Measurements from ENCODE around the gene BGLAP. TPM values are rescaled to one million over a fixed set of nuclear protein-coding genes. Genes with fewer than 3 reads are reported as not detected.

Gene BGLAP
- total RNA-seq, 1 experiment from 2014 or later: 2.3 TPM

DNA sequence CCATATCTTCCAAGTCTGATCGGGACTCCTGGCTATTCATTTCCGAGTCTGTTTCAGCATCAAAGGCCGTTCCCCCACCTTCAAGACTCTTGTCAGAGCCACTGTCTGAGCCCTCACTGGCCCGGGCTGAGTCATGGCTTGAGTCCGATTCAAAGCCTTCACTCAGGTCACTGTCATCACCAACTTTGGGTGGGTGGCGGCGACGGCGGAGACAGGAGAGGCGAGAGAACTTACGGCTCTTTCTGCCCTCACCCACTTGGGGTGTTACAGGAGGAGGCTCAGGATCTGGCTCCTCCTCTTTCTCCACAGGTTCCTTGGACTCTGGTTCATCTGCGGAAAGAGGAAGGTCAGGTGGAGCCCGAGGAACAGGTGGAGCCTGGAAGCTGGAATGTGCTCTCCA lies 24.1 kb downstream of the BGLAP start:
- DNase-seq (ENCODE audit: low spot score) (no peak), ATAC-seq (no peak)
- H3K27ac Mint-ChIP-seq: no peak overlapping the region; the same call in 1 of the 2 replicates
- ChIA-PET CTCF (no interaction called here), POLR2A (no interaction called here)
- no peaks in the 10 kb centered on the region for H3K9me3 Mint-ChIP-seq
- no peaks in the 10 kb centered on the region for H3K27me3 Mint-ChIP-seq (ENCODE audit: low read depth)
- no peak for TF ChIP-seq EMX1 (CRISPR knock-in tag; IDR thresholded peaks at IDR 0.05)
- TF ChIP-seq MXD4 (CRISPR knock-in tag; IDR thresholded peaks at IDR 0.05; ENCODE audit: borderline replicate concordance): no peak
- TF ChIP-seq, protein P1, sequence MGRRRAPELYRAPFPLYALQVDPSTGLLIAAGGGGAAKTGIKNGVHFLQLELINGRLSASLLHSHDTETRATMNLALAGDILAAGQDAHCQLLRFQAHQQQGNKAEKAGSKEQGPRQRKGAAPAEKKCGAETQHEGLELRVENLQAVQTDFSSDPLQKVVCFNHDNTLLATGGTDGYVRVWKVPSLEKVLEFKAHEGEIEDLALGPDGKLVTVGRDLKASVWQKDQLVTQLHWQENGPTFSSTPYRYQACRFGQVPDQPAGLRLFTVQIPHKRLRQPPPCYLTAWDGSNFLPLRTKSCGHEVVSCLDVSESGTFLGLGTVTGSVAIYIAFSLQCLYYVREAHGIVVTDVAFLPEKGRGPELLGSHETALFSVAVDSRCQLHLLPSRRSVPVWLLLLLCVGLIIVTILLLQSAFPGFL (CRISPR knock-in tag; IDR thresholded peaks at IDR 0.05; ENCODE audit: borderline replicate concordance): no peak
- TF ChIP-seq, protein P2, sequence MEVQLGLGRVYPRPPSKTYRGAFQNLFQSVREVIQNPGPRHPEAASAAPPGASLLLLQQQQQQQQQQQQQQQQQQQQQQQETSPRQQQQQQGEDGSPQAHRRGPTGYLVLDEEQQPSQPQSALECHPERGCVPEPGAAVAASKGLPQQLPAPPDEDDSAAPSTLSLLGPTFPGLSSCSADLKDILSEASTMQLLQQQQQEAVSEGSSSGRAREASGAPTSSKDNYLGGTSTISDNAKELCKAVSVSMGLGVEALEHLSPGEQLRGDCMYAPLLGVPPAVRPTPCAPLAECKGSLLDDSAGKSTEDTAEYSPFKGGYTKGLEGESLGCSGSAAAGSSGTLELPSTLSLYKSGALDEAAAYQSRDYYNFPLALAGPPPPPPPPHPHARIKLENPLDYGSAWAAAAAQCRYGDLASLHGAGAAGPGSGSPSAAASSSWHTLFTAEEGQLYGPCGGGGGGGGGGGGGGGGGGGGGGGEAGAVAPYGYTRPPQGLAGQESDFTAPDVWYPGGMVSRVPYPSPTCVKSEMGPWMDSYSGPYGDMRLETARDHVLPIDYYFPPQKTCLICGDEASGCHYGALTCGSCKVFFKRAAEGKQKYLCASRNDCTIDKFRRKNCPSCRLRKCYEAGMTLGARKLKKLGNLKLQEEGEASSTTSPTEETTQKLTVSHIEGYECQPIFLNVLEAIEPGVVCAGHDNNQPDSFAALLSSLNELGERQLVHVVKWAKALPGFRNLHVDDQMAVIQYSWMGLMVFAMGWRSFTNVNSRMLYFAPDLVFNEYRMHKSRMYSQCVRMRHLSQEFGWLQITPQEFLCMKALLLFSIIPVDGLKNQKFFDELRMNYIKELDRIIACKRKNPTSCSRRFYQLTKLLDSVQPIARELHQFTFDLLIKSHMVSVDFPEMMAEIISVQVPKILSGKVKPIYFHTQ (CRISPR knock-in tag; IDR thresholded peaks at IDR 0.05): no peak
- no peak for TF ChIP-seq RELA (CRISPR knock-in tag; IDR thresholded peaks at IDR 0.05; ENCODE audit: borderline replicate concordance)
- TF ChIP-seq, protein P3, sequence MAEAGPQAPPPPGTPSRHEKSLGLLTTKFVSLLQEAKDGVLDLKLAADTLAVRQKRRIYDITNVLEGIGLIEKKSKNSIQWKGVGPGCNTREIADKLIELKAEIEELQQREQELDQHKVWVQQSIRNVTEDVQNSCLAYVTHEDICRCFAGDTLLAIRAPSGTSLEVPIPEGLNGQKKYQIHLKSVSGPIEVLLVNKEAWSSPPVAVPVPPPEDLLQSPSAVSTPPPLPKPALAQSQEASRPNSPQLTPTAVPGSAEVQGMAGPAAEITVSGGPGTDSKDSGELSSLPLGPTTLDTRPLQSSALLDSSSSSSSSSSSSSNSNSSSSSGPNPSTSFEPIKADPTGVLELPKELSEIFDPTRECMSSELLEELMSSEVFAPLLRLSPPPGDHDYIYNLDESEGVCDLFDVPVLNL (CRISPR knock-in tag; IDR thresholded peaks at IDR 0.05; ENCODE audit: borderline replicate concordance, low read depth): no peak
- TF ChIP-seq ZNF121 (CRISPR knock-in tag; IDR thresholded peaks at IDR 0.05): no peak
- TF ChIP-seq ETV6 (CRISPR knock-in tag; IDR thresholded peaks at IDR 0.05): no peak
- TF ChIP-seq GABPB1 (CRISPR knock-in tag; IDR thresholded peaks at IDR 0.05): no peak
- TF ChIP-seq, protein P4, sequence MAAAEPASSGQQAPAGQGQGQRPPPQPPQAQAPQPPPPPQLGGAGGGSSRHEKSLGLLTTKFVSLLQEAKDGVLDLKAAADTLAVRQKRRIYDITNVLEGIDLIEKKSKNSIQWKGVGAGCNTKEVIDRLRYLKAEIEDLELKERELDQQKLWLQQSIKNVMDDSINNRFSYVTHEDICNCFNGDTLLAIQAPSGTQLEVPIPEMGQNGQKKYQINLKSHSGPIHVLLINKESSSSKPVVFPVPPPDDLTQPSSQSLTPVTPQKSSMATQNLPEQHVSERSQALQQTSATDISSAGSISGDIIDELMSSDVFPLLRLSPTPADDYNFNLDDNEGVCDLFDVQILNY (CRISPR knock-in tag; IDR thresholded peaks at IDR 0.05): no peak
- TF ChIP-seq TEAD4 (CRISPR knock-in tag; IDR thresholded peaks at IDR 0.05): no peak
- TF ChIP-seq ZNF423 (CRISPR knock-in tag; IDR thresholded peaks at IDR 0.05): no peak
- TF ChIP-seq, protein P5, sequence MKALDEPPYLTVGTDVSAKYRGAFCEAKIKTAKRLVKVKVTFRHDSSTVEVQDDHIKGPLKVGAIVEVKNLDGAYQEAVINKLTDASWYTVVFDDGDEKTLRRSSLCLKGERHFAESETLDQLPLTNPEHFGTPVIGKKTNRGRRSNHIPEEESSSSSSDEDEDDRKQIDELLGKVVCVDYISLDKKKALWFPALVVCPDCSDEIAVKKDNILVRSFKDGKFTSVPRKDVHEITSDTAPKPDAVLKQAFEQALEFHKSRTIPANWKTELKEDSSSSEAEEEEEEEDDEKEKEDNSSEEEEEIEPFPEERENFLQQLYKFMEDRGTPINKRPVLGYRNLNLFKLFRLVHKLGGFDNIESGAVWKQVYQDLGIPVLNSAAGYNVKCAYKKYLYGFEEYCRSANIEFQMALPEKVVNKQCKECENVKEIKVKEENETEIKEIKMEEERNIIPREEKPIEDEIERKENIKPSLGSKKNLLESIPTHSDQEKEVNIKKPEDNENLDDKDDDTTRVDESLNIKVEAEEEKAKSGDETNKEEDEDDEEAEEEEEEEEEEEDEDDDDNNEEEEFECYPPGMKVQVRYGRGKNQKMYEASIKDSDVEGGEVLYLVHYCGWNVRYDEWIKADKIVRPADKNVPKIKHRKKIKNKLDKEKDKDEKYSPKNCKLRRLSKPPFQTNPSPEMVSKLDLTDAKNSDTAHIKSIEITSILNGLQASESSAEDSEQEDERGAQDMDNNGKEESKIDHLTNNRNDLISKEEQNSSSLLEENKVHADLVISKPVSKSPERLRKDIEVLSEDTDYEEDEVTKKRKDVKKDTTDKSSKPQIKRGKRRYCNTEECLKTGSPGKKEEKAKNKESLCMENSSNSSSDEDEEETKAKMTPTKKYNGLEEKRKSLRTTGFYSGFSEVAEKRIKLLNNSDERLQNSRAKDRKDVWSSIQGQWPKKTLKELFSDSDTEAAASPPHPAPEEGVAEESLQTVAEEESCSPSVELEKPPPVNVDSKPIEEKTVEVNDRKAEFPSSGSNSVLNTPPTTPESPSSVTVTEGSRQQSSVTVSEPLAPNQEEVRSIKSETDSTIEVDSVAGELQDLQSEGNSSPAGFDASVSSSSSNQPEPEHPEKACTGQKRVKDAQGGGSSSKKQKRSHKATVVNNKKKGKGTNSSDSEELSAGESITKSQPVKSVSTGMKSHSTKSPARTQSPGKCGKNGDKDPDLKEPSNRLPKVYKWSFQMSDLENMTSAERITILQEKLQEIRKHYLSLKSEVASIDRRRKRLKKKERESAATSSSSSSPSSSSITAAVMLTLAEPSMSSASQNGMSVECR (CRISPR knock-in tag; IDR thresholded peaks at IDR 0.05; ENCODE audit: borderline replicate concordance): no peak
- no peak for TF ChIP-seq NFATC4 (CRISPR knock-in tag; IDR thresholded peaks at IDR 0.05)
- no peak for TF ChIP-seq FOXJ3 (CRISPR knock-in tag; IDR thresholded peaks at IDR 0.05; ENCODE audit: borderline replicate concordance)
- no peak overlapping the region for H3K4me3 Mint-ChIP-seq
- peaks cover 71% of the 10 kb centered on the region for H3K36me3 Mint-ChIP-seq
- H3K4me1 Mint-ChIP-seq: no peaks in the 10 kb centered on the region

DNA sequence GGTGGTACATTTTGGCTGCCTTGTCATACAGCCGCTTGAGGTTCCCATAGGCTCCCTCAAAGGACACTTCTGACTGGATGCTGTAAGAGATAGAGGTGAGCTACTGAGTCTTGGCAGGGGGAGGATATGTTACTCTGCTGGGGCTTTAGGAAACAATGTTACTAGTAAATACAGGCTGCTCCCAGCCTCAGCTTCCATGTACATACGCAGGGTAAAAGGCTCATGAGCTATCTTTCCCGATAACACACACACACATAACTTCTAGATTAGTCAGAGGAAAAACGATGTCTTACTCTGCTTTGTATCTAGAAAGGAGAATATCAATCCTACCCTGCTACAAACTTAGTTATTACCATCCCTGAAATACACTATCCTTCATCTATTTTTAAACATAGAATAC lies 26.4 kb downstream of the BGLAP start:
- H3K36me3 Mint-ChIP-seq: peaks cover 75% of the 10 kb centered on the region
- no peaks in the 10 kb centered on the region for H3K9me3 Mint-ChIP-seq
- H3K27ac Mint-ChIP-seq: no peak overlapping the region
- DNase-seq (ENCODE audit: low spot score) (no peak), ATAC-seq (no peak)
- no peak overlapping the region for H3K4me3 Mint-ChIP-seq
- H3K4me1 Mint-ChIP-seq: no peaks in the 10 kb centered on the region
- ChIA-PET CTCF (interaction anchor here (1.0 to 1.5 kb wide), 2 partner anchors 14 to 43 kb away, joined by 3 to 5 read pairs; partner anchors contain the start of gene SMG5), POLR2A (no interaction called here)
- H3K27me3 Mint-ChIP-seq (ENCODE audit: low read depth): no peaks in the 10 kb centered on the region
- TF ChIP-seq ZNF423 (CRISPR knock-in tag; IDR thresholded peaks at IDR 0.05) (no peak), ZNF671 (CRISPR knock-in tag; IDR thresholded peaks at IDR 0.05) (no peak), NR1H2 (CRISPR knock-in tag; IDR thresholded peaks at IDR 0.05) (no peak), ZNF416 (CRISPR knock-in tag; IDR thresholded peaks at IDR 0.05) (no peak), FOXP1 (CRISPR knock-in tag; IDR thresholded peaks at IDR 0.05; ENCODE audit: borderline replicate concordance) (no peak)
- TF ChIP-seq, protein P6, sequence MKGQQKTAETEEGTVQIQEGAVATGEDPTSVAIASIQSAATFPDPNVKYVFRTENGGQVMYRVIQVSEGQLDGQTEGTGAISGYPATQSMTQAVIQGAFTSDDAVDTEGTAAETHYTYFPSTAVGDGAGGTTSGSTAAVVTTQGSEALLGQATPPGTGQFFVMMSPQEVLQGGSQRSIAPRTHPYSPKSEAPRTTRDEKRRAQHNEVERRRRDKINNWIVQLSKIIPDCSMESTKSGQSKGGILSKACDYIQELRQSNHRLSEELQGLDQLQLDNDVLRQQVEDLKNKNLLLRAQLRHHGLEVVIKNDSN (CRISPR knock-in tag; IDR thresholded peaks at IDR 0.05): no peak
- TF ChIP-seq, protein P7, sequence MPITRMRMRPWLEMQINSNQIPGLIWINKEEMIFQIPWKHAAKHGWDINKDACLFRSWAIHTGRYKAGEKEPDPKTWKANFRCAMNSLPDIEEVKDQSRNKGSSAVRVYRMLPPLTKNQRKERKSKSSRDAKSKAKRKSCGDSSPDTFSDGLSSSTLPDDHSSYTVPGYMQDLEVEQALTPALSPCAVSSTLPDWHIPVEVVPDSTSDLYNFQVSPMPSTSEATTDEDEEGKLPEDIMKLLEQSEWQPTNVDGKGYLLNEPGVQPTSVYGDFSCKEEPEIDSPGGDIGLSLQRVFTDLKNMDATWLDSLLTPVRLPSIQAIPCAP (CRISPR knock-in tag; IDR thresholded peaks at IDR 0.05): no peak

Data from WTC11 (cell line).